Nasal cavity respiratory epithelium epithelial cell of viscerocranial mucosa (primary cell): ENCODE measurements around the gene CYSTM1. TPM values are rescaled to one million over a fixed set of nuclear protein-coding genes. Genes with fewer than 3 reads are reported as not detected.

Experiments
- total RNA-seq: library from RNA; depleted of rRNA; stranded (reverse); fragments of >200 nt; gene quantifications from 2 replicates; pipeline ENCODE4 v1.2.3, GENCODE V29; 2014

Gene CYSTM1
- total RNA-seq = 13.4 and 43.7 TPM in 2 replicates

GRCh38 chr5:140174465-140175366 is at the start of gene CYSTM1:
TSS of gene CYSTM1 (plus strand) at chr5:140175188. CDS start at chr5:140194466, 19,278 bp downstream.

GRCh38 chr5:140125637-140126036 is 49.4 kb upstream of the CYSTM1 start, which contains the start of gene IGIP:
TSS of gene IGIP (plus strand) at chr5:140125937. CDS start at chr5:140128477, 2,540 bp downstream.

Other genes with a start within 250 kb of the CYSTM1 start
- gene NRG2, start 131.9 kb upstream of the CYSTM1 start, total RNA-seq = under 0.01 and 0.07 TPM in 2 replicates
- 9.6 and 14.2 TPM in 2 replicates for gene PURA, start 61.1 kb upstream of the CYSTM1 start, total RNA-seq
- gene IGIP, start 49.3 kb upstream of the CYSTM1 start, total RNA-seq = 5.8 and 7.2 TPM in 2 replicates
- gene PFDN1, start 127.9 kb downstream of the CYSTM1 start, total RNA-seq = 35.0 and 36.6 TPM in 2 replicates
- 115 and 206 TPM in 2 replicates for gene HBEGF, start 171.4 kb downstream of the CYSTM1 start, total RNA-seq
- 0.07 and 0.34 TPM in 2 replicates for gene SLC4A9, start 185.0 kb downstream of the CYSTM1 start, total RNA-seq
- gene ANKHD1, start 226.6 kb downstream of the CYSTM1 start, total RNA-seq = 107 and 114 TPM in 2 replicates